Measurements from ENCODE around the gene GEMIN4.

GEMIN4 gene

DNA sequence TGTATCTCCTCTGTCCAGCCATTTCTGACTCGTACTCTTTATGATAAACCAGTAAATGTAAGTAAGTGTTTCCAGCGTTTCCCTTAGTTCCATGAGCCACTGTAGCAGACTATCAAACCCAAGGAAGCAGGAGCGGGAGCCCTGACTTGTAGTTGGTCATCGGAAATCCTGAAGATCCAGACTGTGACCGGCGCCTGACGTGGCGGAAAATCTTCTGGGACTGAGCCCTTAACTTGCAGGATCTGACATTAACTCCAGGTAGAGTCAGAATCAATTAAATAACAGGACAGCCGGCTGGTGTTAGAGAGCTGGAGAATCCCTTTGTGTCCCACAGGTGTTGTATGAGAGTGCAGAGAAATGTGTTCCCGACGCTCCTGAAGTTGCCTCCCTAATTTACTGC lies 26.0 kb upstream of the GEMIN4 start:
- CTCF ChIA-PET, result interaction anchor here (1.1 kb wide), 2 partner anchors 12 to 36 kb away, joined by 3 to 5 read pairs; no protein-coding TSS in a partner anchor
- TF ChIP-seq, protein P1, sequence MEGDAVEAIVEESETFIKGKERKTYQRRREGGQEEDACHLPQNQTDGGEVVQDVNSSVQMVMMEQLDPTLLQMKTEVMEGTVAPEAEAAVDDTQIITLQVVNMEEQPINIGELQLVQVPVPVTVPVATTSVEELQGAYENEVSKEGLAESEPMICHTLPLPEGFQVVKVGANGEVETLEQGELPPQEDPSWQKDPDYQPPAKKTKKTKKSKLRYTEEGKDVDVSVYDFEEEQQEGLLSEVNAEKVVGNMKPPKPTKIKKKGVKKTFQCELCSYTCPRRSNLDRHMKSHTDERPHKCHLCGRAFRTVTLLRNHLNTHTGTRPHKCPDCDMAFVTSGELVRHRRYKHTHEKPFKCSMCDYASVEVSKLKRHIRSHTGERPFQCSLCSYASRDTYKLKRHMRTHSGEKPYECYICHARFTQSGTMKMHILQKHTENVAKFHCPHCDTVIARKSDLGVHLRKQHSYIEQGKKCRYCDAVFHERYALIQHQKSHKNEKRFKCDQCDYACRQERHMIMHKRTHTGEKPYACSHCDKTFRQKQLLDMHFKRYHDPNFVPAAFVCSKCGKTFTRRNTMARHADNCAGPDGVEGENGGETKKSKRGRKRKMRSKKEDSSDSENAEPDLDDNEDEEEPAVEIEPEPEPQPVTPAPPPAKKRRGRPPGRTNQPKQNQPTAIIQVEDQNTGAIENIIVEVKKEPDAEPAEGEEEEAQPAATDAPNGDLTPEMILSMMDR (IDR thresholded peaks at IDR 0.05; ENCODE audit: control extremely low read depth, extremely low read depth, low read depth, missing control alignments), result no peak
- POLR2A ChIA-PET, result no interaction called here
- no peak for DNase-seq (ENCODE audit: extremely low spot score)

DNA sequence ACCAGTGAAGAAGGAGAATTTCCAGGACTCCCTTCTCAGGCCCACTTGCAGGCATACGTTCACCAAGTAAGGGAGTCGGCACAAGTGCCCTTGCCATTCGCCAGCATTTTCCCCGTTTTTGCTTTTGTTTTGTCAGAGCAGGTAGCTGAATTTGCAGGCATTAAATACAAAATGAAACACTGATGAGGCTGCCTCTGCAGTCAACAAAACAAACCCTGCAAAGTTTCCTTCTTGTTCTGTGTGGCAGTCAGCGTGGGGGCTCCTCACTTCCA lies 22.2 kb upstream of the GEMIN4 start:
- ChIA-PET CTCF (no interaction called here), POLR2A (no interaction called here)
- DNase-seq (ENCODE audit: extremely low spot score), result no peak
- TF ChIP-seq, protein P1 (IDR thresholded peaks at IDR 0.05; ENCODE audit: control extremely low read depth, extremely low read depth, low read depth, missing control alignments), result no peak

DNA sequence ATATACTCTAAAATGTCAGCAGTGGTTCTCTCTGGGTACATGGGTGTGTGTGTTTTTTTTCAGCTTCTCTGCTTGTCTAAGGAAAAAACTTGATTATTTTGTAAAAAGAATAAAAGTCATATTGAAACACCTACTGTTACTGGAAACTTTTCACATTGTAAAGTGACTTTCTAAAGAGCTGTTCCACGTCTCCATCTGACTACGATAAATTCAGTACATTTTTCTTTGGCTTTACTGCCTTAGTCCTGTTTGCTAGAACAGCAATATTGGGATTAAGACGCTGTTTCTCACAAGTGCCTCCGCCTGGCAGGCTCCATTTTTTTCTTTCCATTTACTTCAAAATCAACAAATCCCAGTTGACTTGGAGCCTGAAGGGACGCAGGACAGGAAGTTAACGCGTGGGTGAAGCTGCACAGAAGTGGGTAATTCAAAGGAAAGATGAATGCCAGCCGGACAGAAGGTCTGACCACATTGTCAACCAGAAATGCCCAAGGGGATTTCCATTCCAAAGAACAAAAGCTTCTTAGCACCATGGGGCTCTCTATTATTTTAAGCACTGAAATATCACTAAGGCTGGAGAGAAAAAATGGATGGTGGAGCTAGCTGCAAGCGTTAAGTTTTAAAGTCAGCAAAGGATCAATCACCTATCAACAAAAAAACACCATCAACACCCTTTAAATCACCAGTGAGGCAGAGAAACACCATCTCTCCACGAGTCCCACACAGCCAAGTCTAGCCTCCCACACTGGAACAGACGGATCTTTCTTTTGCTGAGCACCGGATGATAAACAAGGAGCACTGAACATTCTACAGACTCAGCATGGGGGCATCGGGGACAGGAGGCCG lies 21.6 kb upstream of the GEMIN4 start:
- POLR2A ChIA-PET, result no interaction called here
- CTCF ChIA-PET, result no interaction called here
- DNase-seq (ENCODE audit: extremely low spot score), result no peak
- TF ChIP-seq, protein P1 (IDR thresholded peaks at IDR 0.05; ENCODE audit: control extremely low read depth, extremely low read depth, low read depth, missing control alignments), result no peak

DNA sequence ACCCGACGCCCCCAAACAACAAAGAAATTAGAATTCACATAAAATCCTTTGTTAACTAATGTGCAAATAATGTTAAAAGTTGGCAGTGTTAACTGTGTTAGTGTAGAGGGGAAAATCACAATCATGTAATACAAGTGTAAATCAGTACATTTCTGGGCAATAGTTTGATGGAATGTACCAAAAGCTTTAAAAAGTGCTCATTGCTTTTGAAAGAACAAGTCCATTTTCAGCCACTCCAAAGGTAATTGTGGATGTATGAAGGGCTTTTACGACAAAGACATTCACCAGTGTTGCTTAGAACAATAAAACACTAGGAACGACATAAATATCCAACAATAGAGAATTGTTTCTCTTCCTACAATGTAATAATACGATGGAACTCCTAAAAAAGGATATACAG lies 21.0 kb upstream of the GEMIN4 start:
- ChIA-PET CTCF (no interaction called here), POLR2A (no interaction called here)
- TF ChIP-seq, protein P1 (IDR thresholded peaks at IDR 0.05; ENCODE audit: control extremely low read depth, extremely low read depth, low read depth, missing control alignments), result no peak
- DNase-seq (ENCODE audit: extremely low spot score), result no peak

DNA sequence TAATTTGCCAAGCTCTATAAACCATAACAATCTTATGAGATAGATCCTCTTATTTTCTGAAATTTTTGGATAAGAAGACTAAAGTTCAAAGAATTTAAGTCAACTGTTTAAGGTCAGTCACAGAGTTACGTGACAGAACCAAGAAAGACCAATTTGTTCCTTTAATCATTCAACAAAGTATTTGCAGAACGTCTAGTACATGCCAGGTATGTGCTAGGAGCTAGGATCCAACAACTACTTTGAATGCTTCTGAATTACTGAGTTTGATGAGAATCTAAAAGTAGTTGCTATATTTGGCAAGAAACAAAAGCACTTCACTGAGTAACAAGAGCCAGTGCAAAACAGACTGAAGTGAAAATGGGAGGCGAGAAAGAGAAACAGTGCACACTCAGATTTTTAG lies 15.0 kb upstream of the GEMIN4 start:
- CTCF ChIA-PET, result interaction anchor here (0.8 to 1.5 kb wide), 4 partner anchors 11 to 33 kb away, joined by 3 to 5 read pairs (median 4); partner anchors contain the start of genes GLOD4 and MRM3
- POLR2A ChIA-PET, result no interaction called here
- DNase-seq (ENCODE audit: extremely low spot score), result no peak
- TF ChIP-seq, protein P1 (IDR thresholded peaks at IDR 0.05; ENCODE audit: control extremely low read depth, extremely low read depth, low read depth, missing control alignments), result no peak

DNA sequence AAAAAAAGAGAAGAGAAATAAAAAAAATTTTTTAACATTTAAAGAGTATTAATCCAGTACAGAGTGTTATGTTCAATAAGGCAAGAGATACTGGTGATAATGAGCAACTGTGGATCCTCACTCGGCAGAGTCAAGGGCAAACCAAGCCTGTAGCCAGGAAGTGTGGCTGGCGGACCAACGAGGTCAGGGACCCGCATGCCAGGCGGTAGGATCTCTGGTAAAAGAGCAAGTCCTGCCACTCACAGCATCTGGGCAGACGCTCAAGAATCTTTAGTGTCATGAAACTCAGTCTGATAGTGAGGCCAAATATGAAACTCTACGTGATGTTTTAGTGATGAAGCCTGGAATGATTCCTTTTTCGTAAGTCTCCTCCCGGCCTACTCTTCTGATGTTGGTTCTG lies 8.3 kb upstream of the GEMIN4 start:
- no peak for DNase-seq (ENCODE audit: extremely low spot score)
- POLR2A ChIA-PET, result no interaction called here
- CTCF ChIA-PET, result interaction anchor here (0.7 to 0.8 kb wide), 2 partner anchors 8 to 9 kb away, joined by 3 read pairs; partner anchors contain the start of gene GEMIN4
- TF ChIP-seq, protein P1 (IDR thresholded peaks at IDR 0.05; ENCODE audit: control extremely low read depth, extremely low read depth, low read depth, missing control alignments), result no peak
